Measurements from ENCODE around the gene ELP1. TPM values are rescaled to one million over a fixed set of nuclear protein-coding genes. Genes with fewer than 3 reads are reported as not detected.

The ELP1 gene
- total RNA-seq, 4 donors from 2014 or later = 7.9 to 18.1 (median 13.3) TPM

- in situ Hi-C loops (cut with MboI; ENCODE audit: low pct_ligation_motif_present in 1 of 4, low pct_unique_long_range_greater_than_20kb in 1 of 4, low sequenced_read_pairs in 3 of 4) = no loop called here
- DNase-seq = no peak
Observed at GRCh38 chr9:108823829-108824228, 110.1 kb downstream of the ELP1 start.

More at GRCh38 chr9:108823829-108824228, 110.1 kb downstream of the ELP1 start:
- Histone ChIP-seq H3K4me3 (no peak overlapping the region), H3K36me3 (no peaks in the 10 kb centered on the region), H3K4me1 (no peaks in the 10 kb centered on the region), H3K9me3 (peaks cover 3 to 5% of the 10 kb centered on the region in 2 donors), H3K27me3 (no peaks in the 10 kb centered on the region), H3K27ac (no peak overlapping the region)
- WGBS, 2 donors (ENCODE audit: low coverage in 1 of 2) = 75 to 87% methylated on average over 2 to 3 of the region's 3 CpGs
- TF ChIP-seq CTCF (IDR thresholded peaks at IDR 0.05) = no peak
- TF ChIP-seq POLR2A (IDR thresholded peaks at IDR 0.05) = no peak
- no peak for TF ChIP-seq EP300 (IDR thresholded peaks at IDR 0.05; ENCODE audit: low read depth)
- TF ChIP-seq POLR2AphosphoS5 (IDR thresholded peaks at IDR 0.05) = no peak
- intact Hi-C loops (cut with DNase I; ENCODE audit: low total_unique reads) = no loop called here

Small RNA genes within 50 kb of the gene (small RNA-seq; reads per million reads assigned to genes)
- gene AL359692.1 = 0 reads per million in 4 donors

Other genes starting within 250 kb of the ELP1 start
- not detected for gene ACTL7B, start 78.1 kb downstream of the ELP1 start, total RNA-seq
- gene ACTL7A, start 71.9 kb downstream of the ELP1 start, total RNA-seq = not detected
- 10 to 100 TPM in 2 of 4 donors, 1 to 10 TPM in 2; 5.6 to 14.4 (median 9.4) TPM for gene ABITRAM, start 276 bp upstream of the ELP1 start, total RNA-seq
- gene CTNNAL1, start 79.4 kb upstream of the ELP1 start, total RNA-seq = 10 to 100 TPM in 1 of 4 donors, 1 to 10 TPM in 3; 6.0 to 12.1 (median 8.1) TPM
- 10 to 100 TPM; 28.5 to 63.6 (median 58.7) TPM for gene TMEM245, start 185.8 kb upstream of the ELP1 start, total RNA-seq
- under 1 TPM in 3 of 4 donors, not detected in 1; 0.40 to 0.96 (median 0.64) TPM for gene FRRS1L, start 233.1 kb upstream of the ELP1 start, total RNA-seq